ENCODE results near the gene PTPRO.

The PTPRO gene

DNA sequence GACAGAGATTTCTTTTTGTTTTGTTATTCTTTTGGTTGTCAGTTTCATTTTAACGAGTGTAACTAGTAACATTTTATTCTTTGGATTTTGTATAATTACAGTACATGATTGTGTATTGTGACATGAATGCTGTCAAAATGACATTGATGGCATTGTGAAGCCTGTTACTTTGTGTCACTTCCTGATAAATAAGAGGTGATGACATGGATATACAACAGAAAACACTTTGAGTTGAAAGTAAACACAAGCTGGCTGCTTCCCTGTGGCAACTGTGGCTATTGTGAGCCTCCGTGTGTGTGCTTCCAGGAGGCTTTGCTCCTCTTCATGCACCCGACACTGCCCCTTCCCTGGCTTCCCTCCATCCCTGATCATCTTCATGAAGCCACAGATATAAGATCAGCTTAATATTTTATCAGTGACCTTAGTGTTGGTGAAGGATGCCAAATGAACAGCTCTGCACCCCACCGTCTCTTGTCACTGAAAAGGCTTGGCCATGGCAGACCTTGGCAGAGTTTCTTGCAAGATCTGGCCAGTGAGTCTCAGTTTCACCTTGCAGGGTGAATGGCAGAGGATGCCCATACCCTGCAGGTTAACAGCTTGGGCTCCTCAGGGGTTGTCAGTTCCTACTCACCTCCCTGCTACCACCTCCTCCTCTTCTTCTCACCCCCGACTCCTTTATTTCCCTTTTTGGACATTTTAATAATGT lies 275.0 kb downstream of the PTPRO start:
- POLR2A ChIA-PET (ENCODE audit: low non-redundant PET), result no interaction called here
- CTCF ChIA-PET, result interaction anchor here (0.7 kb wide), 1 partner anchor 14 kb away, joined by 5 read pairs; no protein-coding TSS in a partner anchor
- DNase-seq (ENCODE audit: low spot score), result no peak
- no peak overlapping the region for H3K27ac ChIP-seq
- TF ChIP-seq, protein P1, sequence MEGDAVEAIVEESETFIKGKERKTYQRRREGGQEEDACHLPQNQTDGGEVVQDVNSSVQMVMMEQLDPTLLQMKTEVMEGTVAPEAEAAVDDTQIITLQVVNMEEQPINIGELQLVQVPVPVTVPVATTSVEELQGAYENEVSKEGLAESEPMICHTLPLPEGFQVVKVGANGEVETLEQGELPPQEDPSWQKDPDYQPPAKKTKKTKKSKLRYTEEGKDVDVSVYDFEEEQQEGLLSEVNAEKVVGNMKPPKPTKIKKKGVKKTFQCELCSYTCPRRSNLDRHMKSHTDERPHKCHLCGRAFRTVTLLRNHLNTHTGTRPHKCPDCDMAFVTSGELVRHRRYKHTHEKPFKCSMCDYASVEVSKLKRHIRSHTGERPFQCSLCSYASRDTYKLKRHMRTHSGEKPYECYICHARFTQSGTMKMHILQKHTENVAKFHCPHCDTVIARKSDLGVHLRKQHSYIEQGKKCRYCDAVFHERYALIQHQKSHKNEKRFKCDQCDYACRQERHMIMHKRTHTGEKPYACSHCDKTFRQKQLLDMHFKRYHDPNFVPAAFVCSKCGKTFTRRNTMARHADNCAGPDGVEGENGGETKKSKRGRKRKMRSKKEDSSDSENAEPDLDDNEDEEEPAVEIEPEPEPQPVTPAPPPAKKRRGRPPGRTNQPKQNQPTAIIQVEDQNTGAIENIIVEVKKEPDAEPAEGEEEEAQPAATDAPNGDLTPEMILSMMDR (conservative IDR thresholded peaks at IDR 0.05; ENCODE audit: low read depth), result no peak

DNA sequence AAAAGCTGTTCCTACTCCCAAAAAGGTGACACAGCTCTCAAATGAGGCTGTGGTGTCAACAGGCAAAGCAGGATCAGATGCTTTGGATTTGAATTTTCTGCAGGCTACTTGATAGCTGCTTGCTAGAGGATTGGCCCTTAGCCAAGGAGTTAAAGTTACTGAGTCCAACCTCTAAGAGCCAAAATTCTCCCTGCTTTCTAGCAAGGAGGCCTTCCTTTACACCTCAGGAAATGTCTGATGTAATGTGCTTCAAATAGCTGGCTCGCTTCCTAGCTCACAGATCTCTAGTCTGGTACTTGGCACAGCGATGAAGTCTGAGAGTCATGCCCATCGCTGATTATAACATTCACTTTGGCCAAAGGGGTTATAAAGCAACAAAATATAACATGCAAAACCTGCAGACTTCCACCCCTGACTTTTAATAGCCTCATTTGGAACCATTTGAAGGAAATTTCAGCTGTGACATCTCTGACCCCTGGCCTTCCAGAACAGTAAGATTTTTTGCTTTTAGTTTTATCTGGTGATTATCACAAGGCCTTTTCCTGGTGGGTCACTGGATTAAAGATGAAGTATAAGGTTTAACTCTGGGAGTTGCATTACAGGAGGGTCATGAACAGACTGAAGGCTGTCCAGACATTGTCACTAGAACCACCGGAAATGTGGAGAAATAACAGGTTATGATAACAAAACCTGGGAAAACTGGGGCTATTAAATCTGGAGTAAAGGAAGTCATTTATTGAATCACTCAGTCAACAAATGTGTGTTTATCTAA lies 277.1 kb downstream of the PTPRO start:
- ChIA-PET CTCF (interaction anchor here (0.6 to 1.0 kb wide), 3 partner anchors 9 to 378 kb away, joined by 3 read pairs; partner anchors contain the start of gene RERG), POLR2A (ENCODE audit: low non-redundant PET) (no interaction called here)
- TF ChIP-seq, protein P1 (conservative IDR thresholded peaks at IDR 0.05; ENCODE audit: low read depth), result no peak
- peak; percentile 15 for DNase-seq (ENCODE audit: low spot score)
- no peak overlapping the region for H3K27ac ChIP-seq

DNA sequence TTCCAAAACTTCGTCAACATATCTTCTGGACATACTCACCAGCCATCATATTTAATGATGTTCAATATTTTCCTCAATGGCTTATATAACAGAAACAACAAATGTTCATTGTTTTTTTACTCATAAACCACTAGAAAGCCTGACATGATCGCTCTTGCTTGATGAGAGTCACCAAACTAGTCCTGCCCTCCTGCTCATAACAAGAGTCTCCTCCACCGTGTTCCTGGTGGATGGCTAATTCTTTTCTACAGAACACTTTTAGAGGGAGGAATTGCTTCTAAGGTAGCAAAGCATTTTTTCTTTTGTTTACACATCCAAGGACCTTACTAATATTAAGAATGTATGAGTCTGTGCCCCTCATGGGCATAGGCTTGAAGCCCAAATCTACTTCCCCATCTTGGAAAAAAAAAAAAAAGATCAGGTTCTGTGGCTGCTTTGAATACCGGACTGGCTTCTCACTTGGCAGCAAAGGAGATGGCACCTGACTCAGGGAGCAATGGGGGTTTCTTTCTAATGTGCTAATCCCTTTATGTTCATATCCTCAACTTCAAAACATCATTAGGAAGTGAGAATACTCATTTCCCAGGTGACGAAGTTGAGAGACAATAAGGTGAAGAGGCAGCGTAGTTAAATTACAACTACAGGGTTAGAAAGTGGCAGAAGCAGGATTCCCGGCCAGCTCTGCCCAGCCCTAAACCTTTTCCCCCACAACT lies 278.1 kb downstream of the PTPRO start:
- no peak overlapping the region for H3K27ac ChIP-seq
- CTCF ChIA-PET, result no interaction called here
- TF ChIP-seq, protein P1 (conservative IDR thresholded peaks at IDR 0.05; ENCODE audit: low read depth), result no peak
- POLR2A ChIA-PET (ENCODE audit: low non-redundant PET), result no interaction called here
- no peak for DNase-seq (ENCODE audit: low spot score)

DNA sequence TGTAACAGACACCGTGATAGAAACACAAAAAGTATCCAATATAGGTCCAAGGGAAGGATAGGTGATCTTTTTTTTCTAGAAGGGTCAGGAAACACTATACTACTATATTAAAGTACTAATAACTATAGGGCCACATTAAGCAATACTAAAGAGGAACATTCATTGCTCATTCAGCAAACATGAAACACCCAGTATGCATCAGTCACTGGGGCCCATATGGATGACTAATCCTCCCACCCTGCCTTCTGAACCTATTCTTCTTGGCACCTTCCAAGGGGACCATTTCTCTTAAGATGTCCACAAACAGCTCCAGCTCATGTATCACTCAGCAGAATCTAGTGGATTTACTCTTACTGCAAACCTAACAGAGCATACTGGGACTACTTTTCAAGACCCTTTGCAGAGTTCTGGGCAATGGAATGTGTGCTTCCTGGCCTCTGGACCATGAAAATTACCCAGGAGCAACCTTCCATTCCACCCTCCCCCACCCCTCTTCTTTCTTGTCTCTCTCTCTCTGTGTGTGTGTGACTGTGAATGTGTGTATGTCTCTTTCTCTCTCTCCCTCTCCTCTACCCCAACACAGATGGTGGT lies 279.0 kb downstream of the PTPRO start:
- POLR2A ChIA-PET (ENCODE audit: low non-redundant PET), result no interaction called here
- TF ChIP-seq, protein P1 (conservative IDR thresholded peaks at IDR 0.05; ENCODE audit: low read depth), result no peak

DNA sequence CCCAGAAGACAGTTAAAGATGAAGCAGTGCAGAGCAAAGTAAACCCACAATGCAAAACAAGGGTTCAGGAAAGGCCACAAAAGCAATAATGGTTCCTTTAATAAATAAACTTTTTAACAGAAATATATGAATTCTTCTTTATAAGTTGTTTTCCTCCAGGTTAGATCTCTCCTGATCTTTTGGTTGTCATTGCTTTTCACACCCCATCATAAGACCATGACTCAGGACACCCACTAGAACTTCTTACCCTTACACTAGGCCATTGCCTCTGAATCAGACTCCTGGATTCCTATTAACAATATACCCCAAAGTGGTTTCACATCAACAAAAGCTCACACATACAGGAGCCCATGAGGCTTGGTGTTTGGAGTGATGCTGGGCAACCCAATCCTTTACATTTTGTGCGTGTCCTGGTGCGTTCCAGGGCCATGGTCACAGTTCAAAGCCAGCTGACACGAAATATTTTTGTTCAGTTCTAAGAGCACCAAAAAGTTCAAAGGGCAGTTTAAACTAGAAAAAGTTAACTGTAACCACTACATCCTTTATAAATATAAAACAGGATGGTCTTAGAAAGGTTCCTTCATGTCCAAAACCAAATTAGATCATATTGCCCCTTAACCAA lies 279.9 kb downstream of the PTPRO start:
- CTCF ChIA-PET, result no interaction called here
- DNase-seq (ENCODE audit: low spot score), result no peak

More for the DNA sequence above, 279.0 kb downstream of the PTPRO start:
- peak; percentile 86 for DNase-seq (ENCODE audit: low spot score)
- CTCF ChIA-PET, result no interaction called here
- H3K27ac ChIP-seq, result no peak overlapping the region

More for the DNA sequence above, 279.9 kb downstream of the PTPRO start:
- H3K27ac ChIP-seq, result no peak overlapping the region
- TF ChIP-seq, protein P1 (conservative IDR thresholded peaks at IDR 0.05; ENCODE audit: low read depth), result no peak
- POLR2A ChIA-PET (ENCODE audit: low non-redundant PET), result no interaction called here
